ENCODE measurements around the gene BPTF.

GRCh38 chr17:67863624-67864247 lies 38.4 kb downstream of the BPTF start:
- no peak for TF ChIP-seq CTCF (IDR thresholded peaks at IDR 0.05)
- no peak for TF ChIP-seq POLR2A (IDR thresholded peaks at IDR 0.05)
